IMR-90 (cell line): Measurements from ENCODE around the gene KRT39. TPM values are rescaled to one million over a fixed set of nuclear protein-coding genes. Genes with fewer than 3 reads are reported as not detected.

Experiments used
- ATAC-seq: fragments of 200-7000 bp; cut with Tn5 transposase; 2 replicates; pipeline ENCODE4 v1.9.1; 2020; ENCODE audit warnings: low read depth, mild to moderate bottlenecking, moderate library complexity
- BruUV-seq: library from RNA; stranded (reverse); fragments of 400-500 nt; replicated peaks from 2 replicates; lab custom pipeline; 2021; lab: Mats Ljungman, UMichigan
- CTCF ChIA-PET: fragments of 300-600 bp; formaldehyde crosslinking; extraction: SDS; loops from one replicate; lab custom pipeline; 2021; ENCODE audit warnings: antibody characterized with exemption; lab: Yijun Ruan, JAX
- POLR2A ChIA-PET: fragments of 300-600 bp; sonication (Branson Sonifier 250); formaldehyde crosslinking; loops from one replicate; lab custom pipeline; 2022; ENCODE audit warnings: antibody characterized with exemption; ENCODE audit not compliant: unreplicated experiment; lab: Charles Lee
- DNase-seq: peaks from one replicate; pipeline ENCODE4 v3.0.0; 2013
- H2AFZ ChIP-seq: replicated peaks from 2 replicates; pipeline ENCODE3; 2013; ENCODE audit warnings: low read length, mild to moderate bottlenecking; ENCODE audit not compliant: poor library complexity
- H2AK5ac ChIP-seq: 2 replicates; pipeline ENCODE4 v1.6.1; 2013; ENCODE audit warnings: low read depth, low read length, inconsistent platforms
- H2AK9ac ChIP-seq: replicated peaks from 2 replicates; pipeline ENCODE3; 2013; ENCODE audit warnings: mild to moderate bottlenecking, low read depth, low read length, moderate library complexity; ENCODE audit not compliant: poor library complexity
- H2BK120ac ChIP-seq: 2 replicates; pipeline ENCODE4 v1.6.1; 2013; ENCODE audit warnings: low read depth, low read length, inconsistent platforms
- H2BK15ac ChIP-seq: 3 replicates; pipeline ENCODE4 v1.6.1; 2013; ENCODE audit warnings: low read depth, low read length, inconsistent platforms
- H2BK20ac ChIP-seq: 2 replicates; pipeline ENCODE4 v1.6.1; 2013; ENCODE audit warnings: low read depth, mild to moderate bottlenecking, inconsistent platforms, low read length, moderate library complexity
- H2BK5ac ChIP-seq: 2 replicates; pipeline ENCODE4 v1.6.1; 2013; ENCODE audit warnings: mild to moderate bottlenecking, low read depth, low read length, inconsistent platforms; ENCODE audit not compliant: poor library complexity, severe bottlenecking
- H3K14ac ChIP-seq: replicated peaks from 2 replicates; pipeline ENCODE4 v1.6.1; 2013; ENCODE audit warnings: low read depth, low read length, inconsistent platforms
- H3K18ac ChIP-seq: 2 replicates; pipeline ENCODE4 v1.6.1; 2013; ENCODE audit warnings: low read depth, low read length, control low read depth
- H3K23ac ChIP-seq: 2 replicates; pipeline ENCODE4 v1.6.1; 2013; ENCODE audit warnings: low read depth, low read length, inconsistent platforms
- H3K27ac ChIP-seq: 2 replicates; pipeline ENCODE4 v1.5.1; 2013; ENCODE audit warnings: mild to moderate bottlenecking, control low read depth, low read length; ENCODE audit not compliant: insufficient read depth
- H3K27me3 ChIP-seq: 2 replicates; pipeline ENCODE4 v1.6.1; 2013; ENCODE audit warnings: low read length; ENCODE audit not compliant: control insufficient read depth, insufficient read depth
- H3K36me3 ChIP-seq: 2 replicates; pipeline ENCODE4 v1.6.1; 2013; ENCODE audit warnings: low read length, mixed read lengths; ENCODE audit not compliant: control insufficient read depth, insufficient read depth
- H3K4ac ChIP-seq: 2 replicates; pipeline ENCODE4 v1.6.1; 2013; ENCODE audit warnings: low read depth, low read length, inconsistent platforms
- H3K4me1 ChIP-seq: 2 replicates; pipeline ENCODE4 v1.6.1; 2013; ENCODE audit warnings: low read length, mixed read lengths; ENCODE audit not compliant: control insufficient read depth, insufficient read depth
- H3K4me2 ChIP-seq: 2 replicates; pipeline ENCODE4 v1.6.1; 2013; ENCODE audit warnings: low read depth, mild to moderate bottlenecking, control low read depth, low read length, moderate library complexity
- H3K4me3 ChIP-seq: 2 replicates; pipeline ENCODE4 v1.5.1; 2013; ENCODE audit warnings: low read depth, mild to moderate bottlenecking, control low read depth, low read length, moderate library complexity; ENCODE audit not compliant: insufficient read depth
- H3K56ac ChIP-seq: 2 replicates; pipeline ENCODE4 v1.6.1; 2013; ENCODE audit warnings: low read length, inconsistent platforms; ENCODE audit not compliant: insufficient read depth; ENCODE audit errors: extremely low read depth
- H3K79me1 ChIP-seq, 2 experiments: 2 replicates each; pipeline ENCODE4 v1.6.1; 2013; ENCODE audit warnings: low read length in 2 of 2, inconsistent platforms in 1 of 2, low read depth in 1 of 2
- H3K9ac ChIP-seq: 2 replicates; pipeline ENCODE4 v1.6.1; 2013; ENCODE audit warnings: low read depth, low read length, control low read depth
- H3K9me1 ChIP-seq: 2 replicates; pipeline ENCODE4 v1.6.1; 2013; ENCODE audit warnings: low read length, inconsistent platforms; ENCODE audit not compliant: insufficient read depth
- H3K9me3 ChIP-seq: 2 replicates; pipeline ENCODE4 v1.6.1; 2013; ENCODE audit warnings: low read length; ENCODE audit not compliant: control insufficient read depth, insufficient read depth
- H4K20me1 ChIP-seq: 2 replicates; pipeline ENCODE4 v1.6.1; 2013; ENCODE audit warnings: low read length, inconsistent platforms; ENCODE audit not compliant: insufficient read depth
- H4K5ac ChIP-seq: 2 replicates; pipeline ENCODE4 v1.6.1; 2013; ENCODE audit warnings: mild to moderate bottlenecking, low read depth, low read length, control low read depth
- H4K8ac ChIP-seq, 2 experiments: 2 replicates each; pipeline ENCODE4 v1.6.1; 2013; ENCODE audit warnings: low read depth in 2 of 2, low read length in 2 of 2, control low read depth in 1 of 2, inconsistent platforms in 1 of 2
- H4K91ac ChIP-seq: 2 replicates; pipeline ENCODE4 v1.6.1; 2013; ENCODE audit warnings: low read depth, low read length, inconsistent platforms; ENCODE audit not compliant: insufficient read depth
- BHLHE40 ChIP-seq: fragments of 150-350 bp; IDR thresholded peaks from 2 replicates; pipeline ENCODE4 v1.6.1; 2016; ENCODE audit warnings: mild to moderate bottlenecking, low read depth, low read length
- WGBS, 2 experiments: methylation state at CpG; one replicate each; pipeline versions ENCODE4 v1.1.5 to v1.1.7; 2013; ENCODE audit warnings: missing lambda C conversion rate in 2 of 2; ENCODE audit not compliant: insufficient read length in 1 of 2; ENCODE audit errors: extremely low coverage in 2 of 2; 5-methylcytosine and 5-hydroxymethylcytosine counted together
- dilution Hi-C: fragments of 300-500 bp; cut with HindIII; formaldehyde crosslinking; loops from one replicate; pipeline ENCODE4 v1.14.3; 2018; ENCODE audit warnings: low sequenced_read_pairs; ENCODE audit not compliant: unreplicated experiment
- in situ Hi-C: fragments of 300-500 bp; cut with MboI; formaldehyde crosslinking; loops from 3 replicates; pipeline ENCODE4 v1.14.3; 2019; ENCODE audit warnings: low sequenced_read_pairs, inconsistent platforms, mixed read lengths
- intact Hi-C: fragments of 100-400 bp; cut with micrococcal nuclease; formaldehyde crosslinking; loops from 2 replicates; pipeline ENCODE4 v1.10.0; 2022
- polyA plus RNA-seq, 3 experiments: library from polyadenylated mRNA; depleted of rRNA; stranded (reverse); fragments of >200 nt; gene quantifications; 2 replicates each; pipeline ENCODE4 v1.2.3, GENCODE V29; 2012; ENCODE audit warnings: low replicate concordance in 1 of 3
- total RNA-seq: library from RNA; depleted of rRNA; stranded (reverse); fragments of >200 nt; gene quantifications from 2 replicates; pipeline ENCODE4 v1.2.3, GENCODE V29; 2012

KRT39 gene
- total and polyA plus RNA-seq, 2 of the 4 experiments (the other 2 are of a cell fraction) = 0.15 TPM; not detected in 1

DNA sequence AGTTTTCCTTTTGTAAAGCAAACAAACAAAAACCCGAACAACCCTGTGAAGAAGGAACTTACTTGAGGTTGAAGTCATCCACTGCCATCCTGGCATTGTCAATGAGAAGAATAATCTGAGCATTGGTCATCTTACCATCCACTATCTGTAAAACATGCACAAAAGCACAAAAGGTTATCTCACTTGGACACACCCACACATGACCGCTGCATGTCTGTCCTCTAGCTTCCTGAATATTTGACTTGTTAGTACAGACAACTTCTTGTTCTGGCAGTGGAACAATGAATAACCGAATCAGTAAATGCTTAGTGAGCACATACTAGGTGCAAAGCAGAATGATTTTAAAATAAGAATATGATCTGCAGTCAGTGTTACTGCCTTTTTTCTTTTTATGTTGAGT, 35.4 kb downstream of the KRT39 start:
- no peak overlapping the region for H3K23ac ChIP-seq
- ChIA-PET POLR2A (no interaction called here), CTCF (no interaction called here)
- H3K18ac ChIP-seq = no peak overlapping the region
- no peak overlapping the region for H2BK5ac ChIP-seq
- dilution Hi-C loops = no loop called here
- H4K91ac ChIP-seq = no peak overlapping the region
- no peaks in the 10 kb centered on the region for H3K9me3 ChIP-seq
- H3K27ac ChIP-seq = no peak overlapping the region
- no peak overlapping the region for H4K5ac ChIP-seq
- H2BK15ac ChIP-seq = no peak overlapping the region
- in situ Hi-C loops = no loop called here
- peaks cover 2% of the 10 kb centered on the region; the same call in 1 of the 2 replicates for H3K4me1 ChIP-seq
- no peak overlapping the region for H2AFZ ChIP-seq
- no peak overlapping the region for H3K56ac ChIP-seq
- no peaks in the 10 kb centered on the region for H3K79me1 ChIP-seq
- no peak overlapping the region for H3K14ac ChIP-seq
- no peak overlapping the region for H4K8ac ChIP-seq
- H3K4me2 ChIP-seq = no peak overlapping the region
- H3K36me3 ChIP-seq = no peaks in the 10 kb centered on the region
- no peak overlapping the region for H3K4me3 ChIP-seq
- no peak overlapping the region for H2AK9ac ChIP-seq
- H4K20me1 ChIP-seq = no peaks in the 10 kb centered on the region
- H3K9me1 ChIP-seq = no peaks in the 10 kb centered on the region
- intact Hi-C loops = no loop called here
- no peak overlapping the region for H2BK120ac ChIP-seq
- no TSS peak for BruUV-seq
- H3K4ac ChIP-seq = no peak overlapping the region
- ATAC-seq = no peak
- WGBS, 2 experiments = 100% methylated on average over 1 of the region's 3 CpGs; no CpG with 5 or more reads in 1 of the 2 experiments
- TF ChIP-seq BHLHE40 = no peak
- no peak for DNase-seq
- H3K9ac ChIP-seq = no peak overlapping the region
- H3K27me3 ChIP-seq = no peaks in the 10 kb centered on the region
- no peak overlapping the region for H2BK20ac ChIP-seq
- H2AK5ac ChIP-seq = no peak overlapping the region
